ENCODE measurements around the gene RBM34. TPM values are rescaled to one million over a fixed set of nuclear protein-coding genes. Genes with fewer than 3 reads are reported as not detected.
"Not testable (repeated sequence)": the region's sequence is repeated elsewhere in the genome, so short reads cannot be mapped to it uniquely, and the experiment has no call there.

The RBM34 gene
- total RNA-seq, 1 donor, result 55.0 TPM

DNA sequence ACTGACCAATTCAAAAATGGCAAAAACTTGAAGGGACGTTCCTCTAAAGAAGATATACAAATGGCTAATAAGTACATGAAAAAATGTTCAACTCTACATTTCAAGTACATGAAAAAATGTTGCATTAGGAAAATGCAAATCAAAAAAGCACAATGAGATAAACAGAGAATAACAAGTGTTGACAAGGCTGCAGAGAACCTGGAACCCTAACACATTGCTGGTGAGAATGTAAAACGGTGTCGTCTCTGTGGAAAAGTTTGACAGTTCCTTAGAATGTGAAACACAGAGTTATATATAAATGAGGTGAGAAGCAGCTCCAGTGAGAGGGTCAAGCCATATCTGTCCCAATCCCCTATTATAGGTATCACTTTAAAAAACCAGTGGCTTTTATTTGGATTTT, 44.6 kb upstream of the RBM34 start:
- Histone ChIP-seq H3K79me2 (ENCODE audit: insufficient read depth, low read length) (no peaks in the 10 kb centered on the region), H3K27ac (ENCODE audit: low read depth, low read length) (no peak overlapping the region), H3K4me2 (ENCODE audit: insufficient read depth, low read length) (no peak overlapping the region), H3K4me1 (ENCODE audit: insufficient read depth, low read length) (no peaks in the 10 kb centered on the region), H4K20me1 (ENCODE audit: insufficient read depth, low read length) (no peaks in the 10 kb centered on the region), H3K4me3 (ENCODE audit: insufficient read depth, low read length) (no peak overlapping the region), H3K9me3 (ENCODE audit: low read depth, low read length) (no peaks in the 10 kb centered on the region), H2AFZ (ENCODE audit: low read length) (no peak overlapping the region), H3K27me3 (ENCODE audit: insufficient read depth, low read length) (no peaks in the 10 kb centered on the region), H3K36me3 (ENCODE audit: insufficient read depth, low read length) (peaks cover 12% of the 10 kb centered on the region)
- no peak for DNase-seq (ENCODE audit: insufficient read length, low spot score, missing footprints)
- no peak for TF ChIP-seq CTCF (IDR thresholded peaks at IDR 0.05; ENCODE audit: extremely low read depth, low read depth, low read length)

- Histone ChIP-seq H4K20me1 (ENCODE audit: insufficient read depth, low read length) (no peaks in the 10 kb centered on the region), H3K79me2 (ENCODE audit: insufficient read depth, low read length) (no peaks in the 10 kb centered on the region), H3K4me3 (ENCODE audit: insufficient read depth, low read length) (no peak overlapping the region), H3K27me3 (ENCODE audit: insufficient read depth, low read length) (no peaks in the 10 kb centered on the region), H3K4me2 (ENCODE audit: insufficient read depth, low read length) (no peak overlapping the region), H3K4me1 (ENCODE audit: insufficient read depth, low read length) (no peaks in the 10 kb centered on the region), H3K27ac (ENCODE audit: low read depth, low read length) (no peak overlapping the region), H2AFZ (ENCODE audit: low read length) (no peak overlapping the region), H3K36me3 (ENCODE audit: insufficient read depth, low read length) (peaks cover 5% of the 10 kb centered on the region), H3K9me3 (ENCODE audit: low read depth, low read length) (no peaks in the 10 kb centered on the region)
- TF ChIP-seq CTCF (IDR thresholded peaks at IDR 0.05; ENCODE audit: extremely low read depth, low read depth, low read length), result no peak
- DNase-seq (ENCODE audit: insufficient read length, low spot score, missing footprints), result no peak
Observed at GRCh38 chr1:235203428-235203827, 42.4 kb upstream of the RBM34 start.

DNA sequence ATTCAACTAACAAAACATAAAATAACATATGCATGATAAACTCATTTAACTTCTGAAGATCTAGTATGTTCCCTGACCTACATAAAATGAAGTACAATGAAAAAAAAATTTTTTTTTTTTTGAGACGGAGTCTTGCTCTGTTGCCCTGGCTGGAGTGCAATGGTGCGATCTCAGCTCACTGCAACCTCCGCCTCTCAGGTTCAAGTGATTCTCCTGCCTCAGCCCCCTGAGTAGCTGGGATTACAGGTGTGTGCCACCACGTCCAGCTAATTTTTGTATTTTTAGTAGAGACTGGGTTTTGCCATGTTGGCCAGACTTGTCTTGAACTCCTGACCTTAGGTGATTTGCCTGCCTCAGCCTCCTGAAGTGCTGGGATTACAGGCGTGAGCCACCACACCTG, 41.4 kb upstream of the RBM34 start:
- H3K27ac ChIP-seq (ENCODE audit: low read depth, low read length); H3K4me1 ChIP-seq (ENCODE audit: insufficient read depth, low read length); H2AFZ ChIP-seq (ENCODE audit: low read length); H3K4me3 ChIP-seq (ENCODE audit: insufficient read depth, low read length); H3K27me3 ChIP-seq (ENCODE audit: insufficient read depth, low read length); H3K9me3 ChIP-seq (ENCODE audit: low read depth, low read length); H3K79me2 ChIP-seq (ENCODE audit: insufficient read depth, low read length); H3K4me2 ChIP-seq (ENCODE audit: insufficient read depth, low read length); H4K20me1 ChIP-seq (ENCODE audit: insufficient read depth, low read length); DNase-seq (ENCODE audit: insufficient read length, low spot score, missing footprints); H3K36me3 ChIP-seq (ENCODE audit: insufficient read depth, low read length): not testable (repeated sequence)

GRCh38 chr1:235199441-235199840, 38.4 kb upstream of the RBM34 start:
- Histone ChIP-seq H3K4me1 (ENCODE audit: insufficient read depth, low read length) (no peaks in the 10 kb centered on the region), H3K9me3 (ENCODE audit: low read depth, low read length) (no peaks in the 10 kb centered on the region), H4K20me1 (ENCODE audit: insufficient read depth, low read length) (no peaks in the 10 kb centered on the region), H3K36me3 (ENCODE audit: insufficient read depth, low read length) (peaks cover 9% of the 10 kb centered on the region), H3K4me3 (ENCODE audit: insufficient read depth, low read length) (no peak overlapping the region), H3K79me2 (ENCODE audit: insufficient read depth, low read length) (no peaks in the 10 kb centered on the region), H2AFZ (ENCODE audit: low read length) (no peak overlapping the region), H3K27me3 (ENCODE audit: insufficient read depth, low read length) (no peaks in the 10 kb centered on the region), H3K27ac (ENCODE audit: low read depth, low read length) (no peak overlapping the region), H3K4me2 (ENCODE audit: insufficient read depth, low read length) (no peak overlapping the region)
- DNase-seq (ENCODE audit: insufficient read length, low spot score, missing footprints), result peak; percentile 38
- peak; percentile 50 for TF ChIP-seq CTCF (IDR thresholded peaks at IDR 0.05; ENCODE audit: extremely low read depth, low read depth, low read length)

All from osteoblast (primary cell).